PFSK-1 (cell line): ENCODE data around the gene LY6G6D.

Experiments used
- FOXP2 ChIP-seq: optimal IDR thresholded peaks from 2 replicates; pipeline ENCODE3; 2011; ENCODE audit warnings: borderline replicate concordance, control low read depth, inconsistent platforms; ENCODE audit not compliant: insufficient read depth; ENCODE audit errors: extremely low read length, extremely low read depth
- POLR2AphosphoS5 ChIP-seq: IDR thresholded peaks from 2 replicates; pipeline ENCODE4 v1.6.1; 2012; ENCODE audit warnings: low read depth, mild to moderate bottlenecking, control low read depth, low read length, moderate library complexity
- SIN3A ChIP-seq: IDR thresholded peaks from 2 replicates; pipeline ENCODE4 v1.6.1; 2012; ENCODE audit warnings: mild to moderate bottlenecking, low read length, moderate library complexity, borderline replicate concordance; ENCODE audit not compliant: insufficient read depth
- TAF1 ChIP-seq: IDR thresholded peaks from 2 replicates; pipeline ENCODE4 v1.6.1; 2012; ENCODE audit warnings: low read length, control low read depth, borderline replicate concordance; ENCODE audit not compliant: insufficient read depth
- TF ChIP-seq, protein P1 (sequence below), 2 experiments: IDR thresholded peaks; 2 replicates each; pipeline versions ENCODE4 v1.6.1 to v1.8.0; 2011 to 2012; ENCODE audit warnings: low read depth in 2 of 2, low read length in 2 of 2, control low read depth in 1 of 2, inconsistent platforms in 1 of 2, mild to moderate bottlenecking in 1 of 2, moderate library complexity in 1 of 2; ENCODE audit not compliant: insufficient read depth in 1 of 2

The LY6G6D gene

GRCh38 chr6:31734821-31735406 lies 19.8 kb downstream of the LY6G6D start:
- peak; percentile 74; the same call in 1 of the 2 replicates for TF ChIP-seq TAF1
- TF ChIP-seq FOXP2: peak; percentile 74
- TF ChIP-seq SIN3A: peak; percentile 98; the same call in 1 of the 2 replicates
- peak; percentile 36 for TF ChIP-seq POLR2AphosphoS5
- TF ChIP-seq, protein P1, sequence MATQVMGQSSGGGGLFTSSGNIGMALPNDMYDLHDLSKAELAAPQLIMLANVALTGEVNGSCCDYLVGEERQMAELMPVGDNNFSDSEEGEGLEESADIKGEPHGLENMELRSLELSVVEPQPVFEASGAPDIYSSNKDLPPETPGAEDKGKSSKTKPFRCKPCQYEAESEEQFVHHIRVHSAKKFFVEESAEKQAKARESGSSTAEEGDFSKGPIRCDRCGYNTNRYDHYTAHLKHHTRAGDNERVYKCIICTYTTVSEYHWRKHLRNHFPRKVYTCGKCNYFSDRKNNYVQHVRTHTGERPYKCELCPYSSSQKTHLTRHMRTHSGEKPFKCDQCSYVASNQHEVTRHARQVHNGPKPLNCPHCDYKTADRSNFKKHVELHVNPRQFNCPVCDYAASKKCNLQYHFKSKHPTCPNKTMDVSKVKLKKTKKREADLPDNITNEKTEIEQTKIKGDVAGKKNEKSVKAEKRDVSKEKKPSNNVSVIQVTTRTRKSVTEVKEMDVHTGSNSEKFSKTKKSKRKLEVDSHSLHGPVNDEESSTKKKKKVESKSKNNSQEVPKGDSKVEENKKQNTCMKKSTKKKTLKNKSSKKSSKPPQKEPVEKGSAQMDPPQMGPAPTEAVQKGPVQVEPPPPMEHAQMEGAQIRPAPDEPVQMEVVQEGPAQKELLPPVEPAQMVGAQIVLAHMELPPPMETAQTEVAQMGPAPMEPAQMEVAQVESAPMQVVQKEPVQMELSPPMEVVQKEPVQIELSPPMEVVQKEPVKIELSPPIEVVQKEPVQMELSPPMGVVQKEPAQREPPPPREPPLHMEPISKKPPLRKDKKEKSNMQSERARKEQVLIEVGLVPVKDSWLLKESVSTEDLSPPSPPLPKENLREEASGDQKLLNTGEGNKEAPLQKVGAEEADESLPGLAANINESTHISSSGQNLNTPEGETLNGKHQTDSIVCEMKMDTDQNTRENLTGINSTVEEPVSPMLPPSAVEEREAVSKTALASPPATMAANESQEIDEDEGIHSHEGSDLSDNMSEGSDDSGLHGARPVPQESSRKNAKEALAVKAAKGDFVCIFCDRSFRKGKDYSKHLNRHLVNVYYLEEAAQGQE (IDR thresholded peaks at IDR 0.05; ENCODE audit: insufficient read depth in 1 of 2, low read depth in 2 of 2, low read length in 2 of 2): no peak

- TF ChIP-seq TAF1 (peak; percentile 76; the same call in 1 of the 2 replicates), FOXP2 (no peak), POLR2AphosphoS5 (peak; percentile 94), SIN3A (0 out of 2 replicates have a peak, but pooled peaks have one; percentile 2)
- TF ChIP-seq, protein P1 (IDR thresholded peaks at IDR 0.05; ENCODE audit: insufficient read depth in 1 of 2, low read depth in 2 of 2, low read length in 2 of 2): no peak
These were observed 21.0 kb downstream of the LY6G6D start, which contains the start of gene CLIC1 for GRCh38 chr6:31736021-31736767. TSS of gene CLIC1 (minus strand) at chr6:31736530. CDS start at chr6:31736300, 230 bp downstream.

DNA sequence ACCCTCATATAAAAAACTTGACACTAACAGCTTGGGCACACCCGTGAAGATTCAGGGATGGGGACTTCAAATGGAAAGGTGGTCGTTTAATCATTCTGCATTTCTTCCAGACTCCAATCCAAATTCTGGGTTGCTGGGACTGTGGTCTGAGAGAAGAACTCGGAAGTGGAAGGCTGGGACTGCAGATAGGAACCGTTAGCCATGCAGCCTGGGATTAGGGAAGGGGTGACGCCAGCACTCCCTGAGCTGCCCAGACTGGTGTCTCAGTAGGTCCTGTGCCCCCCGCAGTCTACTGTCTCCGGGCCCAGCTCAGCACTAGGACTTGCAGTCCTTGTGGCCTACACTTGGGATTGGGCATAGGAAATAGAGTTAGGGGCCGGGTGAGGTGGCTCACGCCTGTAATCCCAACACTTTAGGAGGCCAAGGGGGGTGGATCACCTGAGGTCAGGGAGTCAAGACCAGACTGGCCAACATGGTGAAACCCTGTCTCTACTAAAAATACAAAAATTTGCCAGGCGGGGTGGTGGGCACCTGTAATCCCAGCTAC lies 21.7 kb downstream of the LY6G6D start:
- no peak for TF ChIP-seq FOXP2
- no peak for TF ChIP-seq POLR2AphosphoS5
- TF ChIP-seq SIN3A: no peak
- TF ChIP-seq, protein P1 (IDR thresholded peaks at IDR 0.05; ENCODE audit: insufficient read depth in 1 of 2, low read depth in 2 of 2, low read length in 2 of 2): no peak
- TF ChIP-seq TAF1: no peak

DNA sequence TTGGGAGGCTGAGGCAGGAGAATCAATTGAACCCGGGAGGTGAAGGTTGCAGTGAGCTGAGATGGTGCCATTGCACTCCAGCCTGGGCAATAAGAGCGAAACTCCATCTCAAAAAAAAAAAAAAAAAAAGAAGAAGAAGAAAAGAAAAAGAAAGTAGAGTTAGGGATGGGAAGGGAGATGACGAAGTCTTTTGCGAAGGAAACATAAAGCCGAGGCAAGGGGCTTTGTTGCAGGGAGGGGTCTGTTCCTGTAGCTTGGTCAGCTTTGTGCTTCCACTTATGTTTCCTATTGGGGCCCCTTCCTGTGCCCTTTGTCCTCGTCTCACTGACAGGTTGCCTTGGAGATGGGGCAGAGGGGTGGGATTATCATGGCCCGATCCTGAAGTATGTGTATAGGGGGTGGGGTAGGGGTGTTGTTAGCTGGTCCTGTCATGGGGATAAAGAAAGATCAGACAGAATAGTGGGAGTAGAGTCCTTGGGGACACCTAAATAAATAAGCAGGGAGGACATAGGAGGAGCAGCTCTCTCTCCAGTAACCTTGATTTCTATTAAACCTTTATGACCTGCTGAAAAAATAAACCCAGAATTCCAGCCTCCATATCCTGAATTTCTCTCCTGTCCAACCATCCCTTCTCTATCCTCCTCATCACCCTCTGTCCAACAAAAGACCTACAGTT lies 22.3 kb downstream of the LY6G6D start:
- no peak for TF ChIP-seq POLR2AphosphoS5
- no peak for TF ChIP-seq TAF1
- TF ChIP-seq SIN3A: no peak
